IMR-90 (cell line): ENCODE measurements around the gene PNPLA2. TPM values are rescaled to one million over a fixed set of nuclear protein-coding genes. Genes with fewer than 3 reads are reported as not detected.

Experiments used
- ATAC-seq: fragments of 200-7000 bp; cut with Tn5 transposase; 2 replicates; pipeline ENCODE4 v1.9.1; 2020; ENCODE audit warnings: low read depth, mild to moderate bottlenecking, moderate library complexity
- BruUV-seq: library from RNA; stranded (reverse); fragments of 400-500 nt; replicated peaks from 2 replicates; lab custom pipeline; 2021; lab: Mats Ljungman, UMichigan
- CTCF ChIA-PET: fragments of 300-600 bp; formaldehyde crosslinking; extraction: SDS; loops from one replicate; lab custom pipeline; 2021; ENCODE audit warnings: antibody characterized with exemption; lab: Yijun Ruan, JAX
- POLR2A ChIA-PET: fragments of 300-600 bp; sonication (Branson Sonifier 250); formaldehyde crosslinking; loops from one replicate; lab custom pipeline; 2022; ENCODE audit warnings: antibody characterized with exemption; ENCODE audit not compliant: unreplicated experiment; lab: Charles Lee
- DNase-seq: peaks from one replicate; pipeline ENCODE4 v3.0.0; 2013
- H2AFZ ChIP-seq: replicated peaks from 2 replicates; pipeline ENCODE3; 2013; ENCODE audit warnings: low read length, mild to moderate bottlenecking; ENCODE audit not compliant: poor library complexity
- H2AK5ac ChIP-seq: 2 replicates; pipeline ENCODE4 v1.6.1; 2013; ENCODE audit warnings: low read depth, low read length, inconsistent platforms
- H2AK9ac ChIP-seq: replicated peaks from 2 replicates; pipeline ENCODE3; 2013; ENCODE audit warnings: mild to moderate bottlenecking, low read depth, low read length, moderate library complexity; ENCODE audit not compliant: poor library complexity
- H2BK120ac ChIP-seq: 2 replicates; pipeline ENCODE4 v1.6.1; 2013; ENCODE audit warnings: low read depth, low read length, inconsistent platforms
- H2BK15ac ChIP-seq: 3 replicates; pipeline ENCODE4 v1.6.1; 2013; ENCODE audit warnings: low read depth, low read length, inconsistent platforms
- H2BK20ac ChIP-seq: 2 replicates; pipeline ENCODE4 v1.6.1; 2013; ENCODE audit warnings: low read depth, mild to moderate bottlenecking, inconsistent platforms, low read length, moderate library complexity
- H2BK5ac ChIP-seq: 2 replicates; pipeline ENCODE4 v1.6.1; 2013; ENCODE audit warnings: mild to moderate bottlenecking, low read depth, low read length, inconsistent platforms; ENCODE audit not compliant: poor library complexity, severe bottlenecking
- H3K14ac ChIP-seq: replicated peaks from 2 replicates; pipeline ENCODE4 v1.6.1; 2013; ENCODE audit warnings: low read depth, low read length, inconsistent platforms
- H3K18ac ChIP-seq: 2 replicates; pipeline ENCODE4 v1.6.1; 2013; ENCODE audit warnings: low read depth, low read length, control low read depth
- H3K23ac ChIP-seq: 2 replicates; pipeline ENCODE4 v1.6.1; 2013; ENCODE audit warnings: low read depth, low read length, inconsistent platforms
- H3K27ac ChIP-seq: 2 replicates; pipeline ENCODE4 v1.5.1; 2013; ENCODE audit warnings: mild to moderate bottlenecking, control low read depth, low read length; ENCODE audit not compliant: insufficient read depth
- H3K27me3 ChIP-seq: 2 replicates; pipeline ENCODE4 v1.6.1; 2013; ENCODE audit warnings: low read length; ENCODE audit not compliant: control insufficient read depth, insufficient read depth
- H3K36me3 ChIP-seq: 2 replicates; pipeline ENCODE4 v1.6.1; 2013; ENCODE audit warnings: low read length, mixed read lengths; ENCODE audit not compliant: control insufficient read depth, insufficient read depth
- H3K4ac ChIP-seq: 2 replicates; pipeline ENCODE4 v1.6.1; 2013; ENCODE audit warnings: low read depth, low read length, inconsistent platforms
- H3K4me1 ChIP-seq: 2 replicates; pipeline ENCODE4 v1.6.1; 2013; ENCODE audit warnings: low read length, mixed read lengths; ENCODE audit not compliant: control insufficient read depth, insufficient read depth
- H3K4me2 ChIP-seq: 2 replicates; pipeline ENCODE4 v1.6.1; 2013; ENCODE audit warnings: low read depth, mild to moderate bottlenecking, control low read depth, low read length, moderate library complexity
- H3K4me3 ChIP-seq: 2 replicates; pipeline ENCODE4 v1.5.1; 2013; ENCODE audit warnings: low read depth, mild to moderate bottlenecking, control low read depth, low read length, moderate library complexity; ENCODE audit not compliant: insufficient read depth
- H3K56ac ChIP-seq: 2 replicates; pipeline ENCODE4 v1.6.1; 2013; ENCODE audit warnings: low read length, inconsistent platforms; ENCODE audit not compliant: insufficient read depth; ENCODE audit errors: extremely low read depth
- H3K79me1 ChIP-seq, 2 experiments: 2 replicates each; pipeline ENCODE4 v1.6.1; 2013; ENCODE audit warnings: low read length in 2 of 2, inconsistent platforms in 1 of 2, low read depth in 1 of 2
- H3K9ac ChIP-seq: 2 replicates; pipeline ENCODE4 v1.6.1; 2013; ENCODE audit warnings: low read depth, low read length, control low read depth
- H3K9me1 ChIP-seq: 2 replicates; pipeline ENCODE4 v1.6.1; 2013; ENCODE audit warnings: low read length, inconsistent platforms; ENCODE audit not compliant: insufficient read depth
- H3K9me3 ChIP-seq: 2 replicates; pipeline ENCODE4 v1.6.1; 2013; ENCODE audit warnings: low read length; ENCODE audit not compliant: control insufficient read depth, insufficient read depth
- H4K20me1 ChIP-seq: 2 replicates; pipeline ENCODE4 v1.6.1; 2013; ENCODE audit warnings: low read length, inconsistent platforms; ENCODE audit not compliant: insufficient read depth
- H4K5ac ChIP-seq: 2 replicates; pipeline ENCODE4 v1.6.1; 2013; ENCODE audit warnings: mild to moderate bottlenecking, low read depth, low read length, control low read depth
- H4K8ac ChIP-seq, 2 experiments: 2 replicates each; pipeline ENCODE4 v1.6.1; 2013; ENCODE audit warnings: low read depth in 2 of 2, low read length in 2 of 2, control low read depth in 1 of 2, inconsistent platforms in 1 of 2
- H4K91ac ChIP-seq: 2 replicates; pipeline ENCODE4 v1.6.1; 2013; ENCODE audit warnings: low read depth, low read length, inconsistent platforms; ENCODE audit not compliant: insufficient read depth
- CEBPB ChIP-seq: IDR thresholded peaks from 2 replicates; pipeline ENCODE4 v1.6.1; 2012; ENCODE audit warnings: low read depth, low read length, improper control_type of control experiment
- MAFK ChIP-seq: IDR thresholded peaks from 2 replicates; pipeline ENCODE4 v1.6.1; 2012; ENCODE audit warnings: low read depth, low read length, improper control_type of control experiment
- MAZ ChIP-seq: IDR thresholded peaks from 2 replicates; pipeline ENCODE4 v1.6.1; 2012; ENCODE audit warnings: low read depth, mild to moderate bottlenecking, low read length, improper control_type of control experiment, moderate library complexity, borderline replicate concordance
- MXI1 ChIP-seq: IDR thresholded peaks from 2 replicates; pipeline ENCODE4 v1.6.1; 2012; ENCODE audit warnings: low read depth, mild to moderate bottlenecking, low read length, moderate library complexity, borderline replicate concordance
- NFE2L2 ChIP-seq: fragments of 150-350 bp; IDR thresholded peaks from 2 replicates; pipeline ENCODE4 v1.6.1; 2016; ENCODE audit warnings: low read depth, mild to moderate bottlenecking, low read length
- POLR2A ChIP-seq: IDR thresholded peaks from 2 replicates; pipeline ENCODE4 v1.6.1; 2012; ENCODE audit warnings: mild to moderate bottlenecking, low read depth, low read length
- RAD21 ChIP-seq: IDR thresholded peaks from 2 replicates; pipeline ENCODE4 v1.6.1; 2012; ENCODE audit warnings: low read length, improper control_type of control experiment
- RCOR1 ChIP-seq: IDR thresholded peaks from 2 replicates; pipeline ENCODE4 v1.6.1; 2012; ENCODE audit warnings: mild to moderate bottlenecking, low read length, improper control_type of control experiment; ENCODE audit not compliant: insufficient replicate concordance
- RFX5 ChIP-seq: IDR thresholded peaks from 2 replicates; pipeline ENCODE4 v1.8.0; 2012; ENCODE audit warnings: low read depth, mild to moderate bottlenecking, low read length, moderate library complexity
- SMC3 ChIP-seq: fragments of 150-350 bp; IDR thresholded peaks from 2 replicates; pipeline ENCODE4 v1.6.1; 2016; ENCODE audit warnings: low read depth, mild to moderate bottlenecking, antibody characterized with exemption, low read length, moderate library complexity
- WGBS, 2 experiments: methylation state at CpG; one replicate each; pipeline versions ENCODE4 v1.1.5 to v1.1.7; 2013; ENCODE audit warnings: missing lambda C conversion rate in 2 of 2; ENCODE audit not compliant: insufficient read length in 1 of 2; ENCODE audit errors: extremely low coverage in 2 of 2; 5-methylcytosine and 5-hydroxymethylcytosine counted together
- dilution Hi-C: fragments of 300-500 bp; cut with HindIII; formaldehyde crosslinking; loops from one replicate; pipeline ENCODE4 v1.14.3; 2018; ENCODE audit warnings: low sequenced_read_pairs; ENCODE audit not compliant: unreplicated experiment
- in situ Hi-C: fragments of 300-500 bp; cut with MboI; formaldehyde crosslinking; loops from 3 replicates; pipeline ENCODE4 v1.14.3; 2019; ENCODE audit warnings: low sequenced_read_pairs, inconsistent platforms, mixed read lengths
- intact Hi-C: fragments of 100-400 bp; cut with micrococcal nuclease; formaldehyde crosslinking; loops from 2 replicates; pipeline ENCODE4 v1.10.0; 2022
- polyA plus RNA-seq, 3 experiments: library from polyadenylated mRNA; depleted of rRNA; stranded (reverse); fragments of >200 nt; gene quantifications; 2 replicates each; pipeline ENCODE4 v1.2.3, GENCODE V29; 2012; ENCODE audit warnings: low replicate concordance in 1 of 3
- total RNA-seq: library from RNA; depleted of rRNA; stranded (reverse); fragments of >200 nt; gene quantifications from 2 replicates; pipeline ENCODE4 v1.2.3, GENCODE V29; 2012
- TF ChIP-seq, protein P1 (sequence below): fragments of 150-350 bp; IDR thresholded peaks from 2 replicates; pipeline ENCODE4 v1.6.1; 2016; ENCODE audit warnings: low read depth, mild to moderate bottlenecking, low read length, moderate library complexity, borderline replicate concordance
- TF ChIP-seq, protein P2 (sequence below): fragments of 150-350 bp; IDR thresholded peaks from 2 replicates; pipeline ENCODE4 v1.6.1; 2017; ENCODE audit warnings: mild to moderate bottlenecking, antibody characterized with exemption, low read length, low read depth
- TF ChIP-seq, protein P3 (sequence below): conservative IDR thresholded peaks from 2 replicates; pipeline ENCODE4 v1.5.1; 2012; ENCODE audit warnings: mild to moderate bottlenecking, low read depth, low read length, improper control_type of control experiment

The PNPLA2 gene
- total and polyA plus RNA-seq, 2 of the 4 experiments (the other 2 are of a cell fraction): 7.0 to 94.3 TPM

DNA sequence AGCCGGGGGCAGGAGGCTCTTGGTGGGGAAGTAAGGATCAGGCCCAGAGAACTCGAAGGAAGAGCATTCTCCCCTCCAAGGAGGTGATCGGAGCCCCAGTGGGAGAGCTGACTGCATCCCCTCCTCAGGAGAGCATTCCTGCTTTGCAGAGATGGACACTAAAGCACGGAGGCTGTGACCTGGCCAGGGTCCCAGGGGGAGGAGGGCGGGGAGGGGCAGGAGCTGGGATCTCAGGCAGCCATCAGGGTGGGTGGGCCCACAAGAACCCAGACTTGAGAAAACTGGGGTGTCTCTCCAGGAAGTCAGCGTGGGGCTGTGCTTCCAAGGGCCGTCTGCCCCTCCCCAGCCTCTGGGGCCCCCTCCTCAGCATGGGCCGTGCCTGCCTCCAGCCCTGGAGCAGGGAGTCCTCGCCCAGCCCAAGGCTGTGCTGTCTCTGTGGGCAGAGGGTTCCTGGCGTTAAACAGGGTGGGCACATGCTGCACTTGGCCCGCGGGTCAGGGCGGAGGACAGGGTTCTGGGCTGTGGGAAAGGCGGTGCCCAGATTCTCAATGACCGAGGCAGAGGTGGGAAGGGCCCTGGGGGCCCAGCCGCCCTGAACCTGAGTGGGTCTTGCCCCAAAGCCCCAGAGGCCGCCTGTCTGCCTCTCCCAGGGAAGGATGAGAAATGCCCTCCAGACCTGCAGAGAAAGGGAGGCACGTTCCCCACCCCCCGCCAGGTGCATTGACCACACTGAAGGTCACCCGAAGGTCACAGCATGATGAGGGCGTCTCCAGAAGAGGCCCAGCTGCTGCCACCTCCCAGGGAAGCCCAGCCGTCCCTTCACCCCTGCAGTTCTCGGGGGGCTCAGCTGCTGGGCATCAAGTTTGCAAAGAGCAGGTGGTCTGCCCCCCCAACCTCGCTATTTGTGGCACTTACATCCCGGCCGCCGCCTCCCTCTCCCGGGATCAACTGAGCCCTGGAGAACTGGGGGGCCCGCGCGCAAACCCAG, 29.5 kb upstream of the PNPLA2 start:
- H4K5ac ChIP-seq: no peak overlapping the region
- H3K9ac ChIP-seq: no peak overlapping the region
- peaks cover 19% of the 10 kb centered on the region; the same call in 1 of the 2 replicates for H3K36me3 ChIP-seq
- H4K20me1 ChIP-seq: no peaks in the 10 kb centered on the region; the same call in 1 of the 2 replicates
- H3K27me3 ChIP-seq: no peaks in the 10 kb centered on the region
- H3K4me2 ChIP-seq: peak overlapping the region; percentile 44; the same call in 1 of the 2 replicates
- ChIA-PET CTCF (no interaction called here), POLR2A (no interaction called here)
- H2BK5ac ChIP-seq: no peak overlapping the region
- H3K9me3 ChIP-seq: no peaks in the 10 kb centered on the region
- no peak overlapping the region for H2BK15ac ChIP-seq
- dilution Hi-C loops: no loop called here
- no peak overlapping the region for H4K8ac ChIP-seq
- no peak overlapping the region for H3K18ac ChIP-seq
- no peak overlapping the region for H2BK20ac ChIP-seq
- intact Hi-C loops: no loop called here
- no peak overlapping the region for H3K4ac ChIP-seq
- H2AK9ac ChIP-seq: peak overlapping the region; percentile 7
- no peaks in the 10 kb centered on the region for H3K9me1 ChIP-seq
- no peak overlapping the region for H3K14ac ChIP-seq
- H3K23ac ChIP-seq: no peak overlapping the region
- WGBS, 2 experiments: 46% methylated on average over 10 of the region's 31 CpGs; no CpG with 5 or more reads in 1 of the 2 experiments
- peaks cover 0 to 8% of the 10 kb centered on the region in 2 experiments; a peak in 2 of 4 replicates for H3K79me1 ChIP-seq
- H2AFZ ChIP-seq: peak overlapping the region; percentile 53
- H4K91ac ChIP-seq: no peak overlapping the region
- no peak; the same call in 1 of the 2 replicates for ATAC-seq
- in situ Hi-C loops: no loop called here
- no peak overlapping the region for H2BK120ac ChIP-seq
- DNase-seq: no peak
- peaks cover 5% of the 10 kb centered on the region for H3K4me1 ChIP-seq
- no peak for TF ChIP-seq MAZ
- no peak for TF ChIP-seq SMC3
- TF ChIP-seq RFX5: no peak
- no peak for TF ChIP-seq MXI1
- no peak for TF ChIP-seq RAD21
- TF ChIP-seq, protein P1, sequence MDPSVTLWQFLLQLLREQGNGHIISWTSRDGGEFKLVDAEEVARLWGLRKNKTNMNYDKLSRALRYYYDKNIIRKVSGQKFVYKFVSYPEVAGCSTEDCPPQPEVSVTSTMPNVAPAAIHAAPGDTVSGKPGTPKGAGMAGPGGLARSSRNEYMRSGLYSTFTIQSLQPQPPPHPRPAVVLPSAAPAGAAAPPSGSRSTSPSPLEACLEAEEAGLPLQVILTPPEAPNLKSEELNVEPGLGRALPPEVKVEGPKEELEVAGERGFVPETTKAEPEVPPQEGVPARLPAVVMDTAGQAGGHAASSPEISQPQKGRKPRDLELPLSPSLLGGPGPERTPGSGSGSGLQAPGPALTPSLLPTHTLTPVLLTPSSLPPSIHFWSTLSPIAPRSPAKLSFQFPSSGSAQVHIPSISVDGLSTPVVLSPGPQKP: no peak
- no peak for TF ChIP-seq CEBPB
- TF ChIP-seq RCOR1: no peak
- no peak for TF ChIP-seq NFE2L2
- TF ChIP-seq, protein P2, sequence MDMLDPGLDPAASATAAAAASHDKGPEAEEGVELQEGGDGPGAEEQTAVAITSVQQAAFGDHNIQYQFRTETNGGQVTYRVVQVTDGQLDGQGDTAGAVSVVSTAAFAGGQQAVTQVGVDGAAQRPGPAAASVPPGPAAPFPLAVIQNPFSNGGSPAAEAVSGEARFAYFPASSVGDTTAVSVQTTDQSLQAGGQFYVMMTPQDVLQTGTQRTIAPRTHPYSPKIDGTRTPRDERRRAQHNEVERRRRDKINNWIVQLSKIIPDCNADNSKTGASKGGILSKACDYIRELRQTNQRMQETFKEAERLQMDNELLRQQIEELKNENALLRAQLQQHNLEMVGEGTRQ: no peak
- TF ChIP-seq, protein P3, sequence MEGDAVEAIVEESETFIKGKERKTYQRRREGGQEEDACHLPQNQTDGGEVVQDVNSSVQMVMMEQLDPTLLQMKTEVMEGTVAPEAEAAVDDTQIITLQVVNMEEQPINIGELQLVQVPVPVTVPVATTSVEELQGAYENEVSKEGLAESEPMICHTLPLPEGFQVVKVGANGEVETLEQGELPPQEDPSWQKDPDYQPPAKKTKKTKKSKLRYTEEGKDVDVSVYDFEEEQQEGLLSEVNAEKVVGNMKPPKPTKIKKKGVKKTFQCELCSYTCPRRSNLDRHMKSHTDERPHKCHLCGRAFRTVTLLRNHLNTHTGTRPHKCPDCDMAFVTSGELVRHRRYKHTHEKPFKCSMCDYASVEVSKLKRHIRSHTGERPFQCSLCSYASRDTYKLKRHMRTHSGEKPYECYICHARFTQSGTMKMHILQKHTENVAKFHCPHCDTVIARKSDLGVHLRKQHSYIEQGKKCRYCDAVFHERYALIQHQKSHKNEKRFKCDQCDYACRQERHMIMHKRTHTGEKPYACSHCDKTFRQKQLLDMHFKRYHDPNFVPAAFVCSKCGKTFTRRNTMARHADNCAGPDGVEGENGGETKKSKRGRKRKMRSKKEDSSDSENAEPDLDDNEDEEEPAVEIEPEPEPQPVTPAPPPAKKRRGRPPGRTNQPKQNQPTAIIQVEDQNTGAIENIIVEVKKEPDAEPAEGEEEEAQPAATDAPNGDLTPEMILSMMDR: no peak
- no peak for TF ChIP-seq MAFK
- TF ChIP-seq POLR2A: no peak
- no peak overlapping the region; the same call in 1 of the 2 replicates for H3K4me3 ChIP-seq
- H3K56ac ChIP-seq: no peak overlapping the region
- no TSS peak for BruUV-seq
- no peak overlapping the region for H3K27ac ChIP-seq
- no peak overlapping the region; the same call in 1 of the 2 replicates for H2AK5ac ChIP-seq
